Lower lobe of right lung (tissue), 2 donors: ENCODE results near the gene SRRM5. TPM values are rescaled to one million over a fixed set of nuclear protein-coding genes. Genes with fewer than 3 reads are reported as not detected.

Experiments
- ATAC-seq, 2 donors: fragments of 200-7000 bp; cut with Tn5 transposase; one replicate each; pipeline ENCODE4 v1.9.1; 2020 to 2022; ENCODE audit warnings: mild to moderate bottlenecking in 2 of 2, moderate library complexity in 2 of 2
- DNase-seq: peaks from one replicate; pipeline ENCODE4 v3.0.0-alpha.2; 2020
- H3K27ac ChIP-seq: fragments of 200-600 bp; one replicate; pipeline ENCODE4 v1.8.0; 2022
- H3K27me3 ChIP-seq: fragments of 200-600 bp; one replicate; pipeline ENCODE4 v1.8.0; 2022; ENCODE audit warnings: low read depth
- H3K36me3 ChIP-seq: fragments of 200-600 bp; one replicate; pipeline ENCODE4 v1.8.0; 2022; ENCODE audit warnings: mild to moderate bottlenecking
- H3K4me1 ChIP-seq: fragments of 200-600 bp; one replicate; pipeline ENCODE4 v1.8.0; 2022
- H3K4me3 ChIP-seq: fragments of 200-600 bp; one replicate; pipeline ENCODE4 v1.8.0; 2022; ENCODE audit warnings: mild to moderate bottlenecking
- H3K9me3 ChIP-seq: fragments of 200-600 bp; one replicate; pipeline ENCODE4 v1.8.0; 2022
- CTCF ChIP-seq: fragments of 200-600 bp; IDR thresholded peaks from one replicate; pipeline ENCODE4 v1.8.0; 2022; ENCODE audit warnings: antibody characterized with exemption, mild to moderate bottlenecking
- intact Hi-C: fragments of 100-400 bp; cut with DNase I; formaldehyde crosslinking; loops from one replicate; pipeline ENCODE4 v1.11.0; 2022
- total RNA-seq: library from RNA; stranded (reverse); fragmentation: NEBNext Ultra II Directional; extraction: Animal tissue kit (Norgen Biotek cat#: 25700); gene quantifications from one replicate; pipeline ENCODE4 v1.2.1, GENCODE V29; 2021
- donor health status: DM: no; HTN: yes; CAD: no; lungs with severe emphysema.

The SRRM5 gene
- total RNA-seq, 1 donor from 2014 or later, result 0.24 TPM

GRCh38 chr19:43605875-43606568, 5.9 kb upstream of the SRRM5 start:
- ATAC-seq (no peak), DNase-seq (no peak)
- H3K4me1 ChIP-seq, result no peaks in the 10 kb centered on the region
- H3K27me3 ChIP-seq, result no peaks in the 10 kb centered on the region
- no peak overlapping the region for H3K27ac ChIP-seq
- TF ChIP-seq CTCF, result no peak
- intact Hi-C loops, result no loop called here
- H3K4me3 ChIP-seq, result no peak overlapping the region
- H3K9me3 ChIP-seq, result no peaks in the 10 kb centered on the region
- peaks cover 13% of the 10 kb centered on the region for H3K36me3 ChIP-seq

- ATAC-seq (no peak), DNase-seq (no peak)
- Histone ChIP-seq H3K27ac (no peak overlapping the region), H3K4me1 (no peaks in the 10 kb centered on the region), H3K27me3 (no peaks in the 10 kb centered on the region), H3K4me3 (no peak overlapping the region), H3K9me3 (no peaks in the 10 kb centered on the region), H3K36me3 (peaks cover 9% of the 10 kb centered on the region)
- intact Hi-C loops, result no loop called here
- no peak for TF ChIP-seq CTCF
These were observed 5.2 kb upstream of the SRRM5 start for GRCh38 chr19:43606569-43607229.

- Histone ChIP-seq H3K9me3 (no peaks in the 10 kb centered on the region), H3K4me1 (no peaks in the 10 kb centered on the region), H3K27me3 (no peaks in the 10 kb centered on the region), H3K27ac (no peak overlapping the region), H3K36me3 (peaks cover 14% of the 10 kb centered on the region), H3K4me3 (no peak overlapping the region)
- DNase-seq, result no peak
- ATAC-seq, result no peak
- intact Hi-C loops, result no loop called here
- no peak for TF ChIP-seq CTCF
These were observed 4.4 kb upstream of the SRRM5 start for GRCh38 chr19:43607238-43608205.

GRCh38 chr19:43609872-43610271, 2.0 kb upstream of the SRRM5 start:
- no peak for TF ChIP-seq CTCF
- Histone ChIP-seq H3K9me3 (no peaks in the 10 kb centered on the region), H3K4me1 (no peaks in the 10 kb centered on the region), H3K27me3 (no peaks in the 10 kb centered on the region), H3K4me3 (no peak overlapping the region), H3K27ac (no peak overlapping the region), H3K36me3 (peaks cover 22% of the 10 kb centered on the region)
- intact Hi-C loops, result no loop called here
- DNase-seq (no peak), ATAC-seq (no peak)

GRCh38 chr19:43610493-43610892, 1.4 kb upstream of the SRRM5 start:
- Histone ChIP-seq H3K4me3 (no peak overlapping the region), H3K36me3 (peaks cover 22% of the 10 kb centered on the region), H3K27me3 (no peaks in the 10 kb centered on the region), H3K9me3 (no peaks in the 10 kb centered on the region), H3K4me1 (no peaks in the 10 kb centered on the region), H3K27ac (no peak overlapping the region)
- DNase-seq (no peak), ATAC-seq (no peak)
- intact Hi-C loops, result no loop called here
- TF ChIP-seq CTCF, result no peak
